HepG2 (cell line): ENCODE results near the gene RFFL. TPM values are rescaled to one million over a fixed set of nuclear protein-coding genes. Genes with fewer than 3 reads are reported as not detected.
"Not testable (repeated sequence)": the region's sequence is repeated elsewhere in the genome, so short reads cannot be mapped to it uniquely, and the experiment has no call there.

ENCODE experiments used
- ATAC-seq: fragments of 200-7000 bp; cut with Tn5 transposase; 3 replicates; pipeline ENCODE4 v1.9.1; 2020; ENCODE audit warnings: mild to moderate bottlenecking, moderate library complexity
- BruUV-seq: library from RNA; stranded (reverse); fragments of 400-500 nt; replicated peaks from 2 replicates; lab custom pipeline; 2021; lab: Mats Ljungman, UMichigan
- CTCF ChIA-PET: fragments of 300-600 bp; formaldehyde crosslinking; extraction: SDS; loops from one replicate; lab custom pipeline; 2021; ENCODE audit warnings: low total read pairs, inconsistent platforms, low intra/inter-chr PET ratio; lab: Yijun Ruan, JAX
- POLR2A ChIA-PET: fragments of 350-600 bp; sonication (Branson Sonifier 250); formaldehyde crosslinking; loops from one replicate; lab custom pipeline; 2020; ENCODE audit warnings: antibody characterized with exemption, inconsistent platforms; lab: Yijun Ruan, JAX
- DNase-seq: peaks from one replicate; pipeline ENCODE4 v3.0.0-alpha.2; 2015; ENCODE audit warnings: low spot score
- FAIRE-seq: peaks from 3 replicates; lab custom pipeline; 2011; peaks lifted over from hg19 to GRCh38; lab: Jason Lieb, UNC
- H2AFZ ChIP-seq: one replicate; pipeline ENCODE4 v1.6.1; 2011; ENCODE audit warnings: low read length, inconsistent platforms
- H3K27ac ChIP-seq: fragments of 300-600 bp; 3 replicates; pipeline ENCODE4 v1.8.0; 2011; ENCODE audit warnings: mixed run types, mild to moderate bottlenecking, mixed read lengths, low read length, inconsistent platforms; ENCODE audit not compliant: insufficient read depth; ENCODE audit errors: extremely low read length
- H3K27me3 ChIP-seq, 2 experiments: fragments of 200-600 bp in 1 of 2; 2 replicates in 1 of 2; 3 replicates in 1 of 2; pipeline versions ENCODE4 v1.6.0 to v1.8.0; 2011; ENCODE audit warnings: low read length in 2 of 2, mild to moderate bottlenecking in 2 of 2, moderate library complexity in 2 of 2, inconsistent platforms in 1 of 2; ENCODE audit not compliant: insufficient read depth in 2 of 2, control insufficient read depth in 1 of 2
- H3K36me3 ChIP-seq, 2 experiments: fragments of 200-600 bp in 1 of 2; replicated peaks in 1 of 2; 2 replicates in 1 of 2; 3 replicates in 1 of 2; pipeline versions ENCODE4 v1.5.1 to v1.8.0; 2011; ENCODE audit warnings: low read length in 2 of 2, inconsistent platforms in 1 of 2; ENCODE audit not compliant: insufficient read depth in 2 of 2, control insufficient read depth in 1 of 2
- H3K4me1 ChIP-seq: 2 replicates; pipeline ENCODE4 v1.5.1; 2012; ENCODE audit warnings: low read length, inconsistent platforms; ENCODE audit not compliant: insufficient read depth
- H3K4me2 ChIP-seq: 2 replicates; pipeline ENCODE4 v1.6.0; 2011; ENCODE audit warnings: low read depth, low read length, inconsistent platforms
- H3K4me3 ChIP-seq, 3 experiments: fragments of 200-600 bp in 1 of 3; sonication (generic), shearing (Covaris generic) in 1 of 3; replicated peaks in 1 of 3; 2 replicates each; pipeline ENCODE4 v1.5.1; 2011 to 2016; ENCODE audit warnings: low read length in 3 of 3, inconsistent platforms in 2 of 3, low read depth in 2 of 3, mild to moderate bottlenecking in 2 of 3, control low read depth in 1 of 3, mixed read lengths in 1 of 3; ENCODE audit not compliant: insufficient read depth in 1 of 3
- H3K79me2 ChIP-seq: one replicate; pipeline ENCODE4 v1.6.1; 2011; ENCODE audit warnings: low read length, inconsistent platforms; ENCODE audit not compliant: insufficient read depth
- H3K9ac ChIP-seq: 2 replicates; pipeline ENCODE4 v1.6.0; 2011; ENCODE audit warnings: mild to moderate bottlenecking, low read depth, low read length, inconsistent platforms; ENCODE audit not compliant: insufficient read depth
- H3K9me3 ChIP-seq: 2 replicates; pipeline ENCODE4 v1.5.1; 2012; ENCODE audit warnings: mild to moderate bottlenecking, low read length
- H4K20me1 ChIP-seq: 2 replicates; pipeline ENCODE4 v1.6.0; 2011; ENCODE audit warnings: inconsistent platforms, mild to moderate bottlenecking, low read length, moderate library complexity; ENCODE audit not compliant: insufficient read depth
- GATA4 ChIP-seq: sonication (generic); IDR thresholded peaks from 2 replicates; pipeline ENCODE4 v1.6.1; 2016; ENCODE audit warnings: antibody characterized with exemption, low read depth, borderline replicate concordance
- GTF2F1 ChIP-seq: fragments of 150-350 bp; IDR thresholded peaks from 2 replicates; pipeline ENCODE4 v1.6.1; 2014; ENCODE audit warnings: low read length
- MAFK ChIP-seq, 2 experiments: IDR thresholded peaks in 1 of 2; conservative IDR thresholded peaks in 1 of 2; 2 replicates each; pipeline ENCODE4 v1.6.1; 2011; ENCODE audit warnings: improper control_type of control experiment in 2 of 2, low read length in 2 of 2
- ZMYM3 ChIP-seq: sonication (generic); formaldehyde crosslinking; IDR thresholded peaks from 2 replicates; pipeline ENCODE4 v1.5.1; 2020; ENCODE audit warnings: mild to moderate bottlenecking, missing genetic modification reagents
- ZNF598 ChIP-seq: sonication (generic); formaldehyde crosslinking; IDR thresholded peaks from 2 replicates; pipeline ENCODE4 v1.5.1; 2020; ENCODE audit warnings: mild to moderate bottlenecking, missing genetic modification reagents, borderline replicate concordance
- WGBS: methylation state at CpG from one replicate; pipeline ENCODE4 v1.1.6; 2017; ENCODE audit warnings: low lambda C conversion rate; 5-methylcytosine and 5-hydroxymethylcytosine counted together
- in situ Hi-C: cut with HindIII; loops from 2 replicates; pipeline ENCODE4 v1.10.0; 2017; ENCODE audit warnings: low pct_unique_long_range_greater_than_20kb; ENCODE audit not compliant: extremely low pct_ligation_motif_present
- intact Hi-C: fragments of 100-400 bp; cut with micrococcal nuclease; formaldehyde crosslinking; loops from one replicate; pipeline ENCODE4 v1.10.0; 2022; ENCODE audit not compliant: unreplicated experiment
- polyA plus RNA-seq, 8 experiments: library from polyadenylated mRNA; depleted of rRNA in 3 of 8; stranded (reverse) in 7 of 8; unstranded in 1 of 8; fragments of >200 nt; fragmentation: Illumina TruSeq in 4 of 8; extraction: Trizol in 4 of 8; gene quantifications; 2 replicates each; pipeline versions ENCODE4 v1.2.1 to v1.2.3, GENCODE V29; 2011 to 2016; ENCODE audit warnings: low read depth in 4 of 8, missing spikeins in 1 of 8, mixed read lengths in 1 of 8; ENCODE audit not compliant: insufficient read depth in 1 of 8
- total RNA-seq, 5 experiments: library from RNA; depleted of rRNA; stranded (reverse); fragments of >200 nt; fragmentation: Illumina TruSeq; extraction: Trizol; gene quantifications; 2 replicates each; pipeline ENCODE4 v1.2.3, GENCODE V29; 2016; ENCODE audit warnings: low read depth in 1 of 5
- TF ChIP-seq, protein P1 (sequence below): sonication (generic); formaldehyde crosslinking; IDR thresholded peaks from 2 replicates; pipeline ENCODE4 v1.4.0; 2020; ENCODE audit warnings: missing genetic modification reagents, mild to moderate bottlenecking, borderline replicate concordance
- TF ChIP-seq, protein P2 (sequence below): sonication (generic); formaldehyde crosslinking; IDR thresholded peaks from 2 replicates; pipeline ENCODE4 v1.4.0; 2020; ENCODE audit warnings: missing genetic modification reagents
- TF ChIP-seq, protein P3 (sequence below): fragments of 450-650 bp; IDR thresholded peaks from 2 replicates; pipeline ENCODE4 v1.6.1; 2016

RFFL gene
- total and polyA plus RNA-seq, 2 of the 13 experiments (the other 11 are each of a cell fraction or from before 2014, with no cell fraction given) = 24.3 to 48.6 TPM

DNA sequence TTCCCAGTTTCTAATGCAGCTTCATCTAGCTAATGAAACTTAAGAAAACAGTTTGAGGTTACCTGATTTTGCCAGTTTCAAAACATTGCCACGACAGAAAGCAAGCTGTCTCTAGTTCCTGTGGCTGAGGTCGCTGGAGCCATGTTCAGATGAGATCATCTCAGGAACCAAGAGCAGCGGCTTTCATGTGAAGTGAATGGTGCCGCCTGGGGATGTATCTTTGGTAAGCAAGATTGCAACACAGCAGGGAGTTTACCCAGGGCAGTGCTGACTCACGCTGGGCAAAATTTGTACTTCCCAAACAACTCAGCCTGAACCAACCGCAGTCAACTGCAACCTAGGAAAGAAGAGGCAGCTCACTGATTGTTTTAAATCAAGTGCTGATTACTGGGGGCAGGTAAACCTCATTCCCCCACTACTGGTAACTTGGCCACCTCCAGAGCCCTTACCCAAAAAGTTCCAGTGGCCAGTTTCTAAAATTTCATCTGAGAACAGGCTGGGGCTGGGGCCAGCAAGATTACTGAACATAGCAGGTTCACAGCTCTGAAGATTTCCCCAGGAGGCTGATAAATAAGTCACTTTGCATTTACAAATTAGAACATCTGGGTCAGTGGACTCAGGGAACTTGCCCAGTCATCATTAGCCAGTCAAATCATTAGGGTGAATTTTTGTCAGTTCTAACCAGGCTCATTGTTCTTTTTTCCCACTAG, at the start of gene RFFL (continued):
- TF ChIP-seq, protein P1, sequence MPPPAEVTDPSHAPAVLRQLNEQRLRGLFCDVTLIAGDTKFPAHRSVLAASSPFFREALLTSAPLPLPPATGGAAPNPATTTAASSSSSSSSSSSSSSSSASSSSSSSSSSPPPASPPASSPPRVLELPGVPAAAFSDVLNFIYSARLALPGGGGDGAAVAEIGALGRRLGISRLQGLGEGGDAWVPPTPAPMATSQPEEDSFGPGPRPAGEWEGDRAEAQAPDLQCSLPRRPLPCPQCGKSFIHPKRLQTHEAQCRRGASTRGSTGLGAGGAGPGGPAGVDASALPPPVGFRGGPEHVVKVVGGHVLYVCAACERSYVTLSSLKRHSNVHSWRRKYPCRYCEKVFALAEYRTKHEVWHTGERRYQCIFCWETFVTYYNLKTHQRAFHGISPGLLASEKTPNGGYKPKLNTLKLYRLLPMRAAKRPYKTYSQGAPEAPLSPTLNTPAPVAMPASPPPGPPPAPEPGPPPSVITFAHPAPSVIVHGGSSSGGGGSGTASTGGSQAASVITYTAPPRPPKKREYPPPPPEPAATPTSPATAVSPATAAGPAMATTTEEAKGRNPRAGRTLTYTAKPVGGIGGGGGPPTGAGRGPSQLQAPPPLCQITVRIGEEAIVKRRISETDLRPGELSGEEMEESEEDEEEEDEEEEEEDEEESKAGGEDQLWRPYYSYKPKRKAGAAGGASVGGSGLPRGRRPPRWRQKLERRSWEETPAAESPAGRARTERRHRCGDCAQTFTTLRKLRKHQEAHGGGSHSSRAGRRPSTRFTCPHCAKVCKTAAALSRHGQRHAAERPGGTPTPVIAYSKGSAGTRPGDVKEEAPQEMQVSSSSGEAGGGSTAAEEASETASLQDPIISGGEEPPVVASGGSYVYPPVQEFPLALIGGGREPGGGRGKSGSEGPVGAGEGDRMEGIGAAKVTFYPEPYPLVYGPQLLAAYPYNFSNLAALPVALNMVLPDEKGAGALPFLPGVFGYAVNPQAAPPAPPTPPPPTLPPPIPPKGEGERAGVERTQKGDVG (CRISPR knock-in tag) = peak; percentile 67; the same call in 1 of the 2 replicates
- TF ChIP-seq GATA4 = 0 out of 2 replicates have a peak, but pooled peaks have one; percentile 38
- TF ChIP-seq, protein P2, sequence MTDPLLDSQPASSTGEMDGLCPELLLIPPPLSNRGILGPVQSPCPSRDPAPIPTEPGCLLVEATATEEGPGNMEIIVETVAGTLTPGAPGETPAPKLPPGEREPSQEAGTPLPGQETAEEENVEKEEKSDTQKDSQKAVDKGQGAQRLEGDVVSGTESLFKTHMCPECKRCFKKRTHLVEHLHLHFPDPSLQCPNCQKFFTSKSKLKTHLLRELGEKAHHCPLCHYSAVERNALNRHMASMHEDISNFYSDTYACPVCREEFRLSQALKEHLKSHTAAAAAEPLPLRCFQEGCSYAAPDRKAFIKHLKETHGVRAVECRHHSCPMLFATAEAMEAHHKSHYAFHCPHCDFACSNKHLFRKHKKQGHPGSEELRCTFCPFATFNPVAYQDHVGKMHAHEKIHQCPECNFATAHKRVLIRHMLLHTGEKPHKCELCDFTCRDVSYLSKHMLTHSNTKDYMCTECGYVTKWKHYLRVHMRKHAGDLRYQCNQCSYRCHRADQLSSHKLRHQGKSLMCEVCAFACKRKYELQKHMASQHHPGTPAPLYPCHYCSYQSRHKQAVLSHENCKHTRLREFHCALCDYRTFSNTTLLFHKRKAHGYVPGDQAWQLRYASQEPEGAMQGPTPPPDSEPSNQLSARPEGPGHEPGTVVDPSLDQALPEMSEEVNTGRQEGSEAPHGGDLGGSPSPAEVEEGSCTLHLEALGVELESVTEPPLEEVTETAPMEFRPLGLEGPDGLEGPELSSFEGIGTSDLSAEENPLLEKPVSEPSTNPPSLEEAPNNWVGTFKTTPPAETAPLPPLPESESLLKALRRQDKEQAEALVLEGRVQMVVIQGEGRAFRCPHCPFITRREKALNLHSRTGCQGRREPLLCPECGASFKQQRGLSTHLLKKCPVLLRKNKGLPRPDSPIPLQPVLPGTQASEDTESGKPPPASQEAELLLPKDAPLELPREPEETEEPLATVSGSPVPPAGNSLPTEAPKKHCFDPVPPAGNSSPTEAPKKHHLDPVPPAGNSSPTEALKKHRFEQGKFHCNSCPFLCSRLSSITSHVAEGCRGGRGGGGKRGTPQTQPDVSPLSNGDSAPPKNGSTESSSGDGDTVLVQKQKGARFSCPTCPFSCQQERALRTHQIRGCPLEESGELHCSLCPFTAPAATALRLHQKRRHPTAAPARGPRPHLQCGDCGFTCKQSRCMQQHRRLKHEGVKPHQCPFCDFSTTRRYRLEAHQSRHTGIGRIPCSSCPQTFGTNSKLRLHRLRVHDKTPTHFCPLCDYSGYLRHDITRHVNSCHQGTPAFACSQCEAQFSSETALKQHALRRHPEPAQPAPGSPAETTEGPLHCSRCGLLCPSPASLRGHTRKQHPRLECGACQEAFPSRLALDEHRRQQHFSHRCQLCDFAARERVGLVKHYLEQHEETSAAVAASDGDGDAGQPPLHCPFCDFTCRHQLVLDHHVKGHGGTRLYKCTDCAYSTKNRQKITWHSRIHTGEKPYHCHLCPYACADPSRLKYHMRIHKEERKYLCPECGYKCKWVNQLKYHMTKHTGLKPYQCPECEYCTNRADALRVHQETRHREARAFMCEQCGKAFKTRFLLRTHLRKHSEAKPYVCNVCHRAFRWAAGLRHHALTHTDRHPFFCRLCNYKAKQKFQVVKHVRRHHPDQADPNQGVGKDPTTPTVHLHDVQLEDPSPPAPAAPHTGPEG (CRISPR knock-in tag) = peak; percentile 78; the same call in 1 of the 2 replicates
- TF ChIP-seq ZMYM3 (CRISPR knock-in tag) = peak; percentile 44; the same call in 1 of the 2 replicates
- TF ChIP-seq, protein P3, sequence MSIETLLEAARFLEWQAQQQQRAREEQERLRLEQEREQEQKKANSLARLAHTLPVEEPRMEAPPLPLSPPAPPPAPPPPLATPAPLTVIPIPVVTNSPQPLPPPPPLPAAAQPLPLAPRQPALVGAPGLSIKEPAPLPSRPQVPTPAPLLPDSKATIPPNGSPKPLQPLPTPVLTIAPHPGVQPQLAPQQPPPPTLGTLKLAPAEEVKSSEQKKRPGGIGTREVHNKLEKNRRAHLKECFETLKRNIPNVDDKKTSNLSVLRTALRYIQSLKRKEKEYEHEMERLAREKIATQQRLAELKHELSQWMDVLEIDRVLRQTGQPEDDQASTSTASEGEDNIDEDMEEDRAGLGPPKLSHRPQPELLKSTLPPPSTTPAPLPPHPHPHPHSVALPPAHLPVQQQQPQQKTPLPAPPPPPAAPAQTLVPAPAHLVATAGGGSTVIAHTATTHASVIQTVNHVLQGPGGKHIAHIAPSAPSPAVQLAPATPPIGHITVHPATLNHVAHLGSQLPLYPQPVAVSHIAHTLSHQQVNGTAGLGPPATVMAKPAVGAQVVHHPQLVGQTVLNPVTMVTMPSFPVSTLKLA = no peak
- no peak for TF ChIP-seq ZNF598
- peak; percentile 82 to 91 for TF ChIP-seq MAFK (conservative IDR thresholded peaks at IDR 0.05 in 1 of 2, IDR thresholded peaks at IDR 0.05 in 1 of 2; ENCODE audit: low read length in 2 of 2)
- 0 out of 2 replicates have a peak, but pooled peaks have one; percentile 56 for TF ChIP-seq GTF2F1

DNA sequence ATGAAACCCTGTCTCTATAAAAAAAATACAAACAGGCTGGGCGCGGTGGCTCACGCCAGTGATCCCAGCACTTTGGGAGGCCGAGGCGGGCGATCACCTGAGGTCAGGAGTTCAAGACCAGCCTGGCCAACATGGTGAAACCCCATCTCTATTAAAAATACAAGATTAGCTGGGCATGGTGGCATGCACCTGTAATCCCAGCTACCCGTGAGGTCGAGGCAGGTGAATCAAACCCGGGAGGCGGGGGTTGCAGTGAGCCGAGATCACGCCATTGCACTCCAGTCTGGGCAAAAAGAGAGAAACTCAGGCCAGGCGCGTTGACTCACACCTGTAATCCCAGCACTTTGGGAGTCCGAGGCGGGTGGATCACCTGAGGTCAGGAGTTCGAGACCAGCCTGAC, 47.3 kb upstream of the RFFL start:
- H3K4me2 ChIP-seq, H3K27ac ChIP-seq, H3K4me3 ChIP-seq, H3K79me2 ChIP-seq, H4K20me1 ChIP-seq, FAIRE-seq, BruUV-seq, H3K9me3 ChIP-seq, H3K27me3 ChIP-seq, H3K4me1 ChIP-seq, intact Hi-C loops, H2AFZ ChIP-seq, CTCF ChIA-PET, ATAC-seq, H3K9ac ChIP-seq, DNase-seq, H3K36me3 ChIP-seq: not testable (repeated sequence)
- 98% methylated on average over 16 of the region's 17 CpGs for WGBS
- in situ Hi-C loops = loop anchor here (25.0 kb wide), 1 partner anchor 523 kb away; the partner anchor contains the start of gene TMEM132E
- POLR2A ChIA-PET = interaction anchor here (1.5 kb wide), 1 partner anchor 9 kb away, joined by 3 read pairs; the partner anchor contains the start of gene RAD51D
